ENCODE data around the gene PCMT1. TPM values are rescaled to one million over a fixed set of nuclear protein-coding genes. Genes with fewer than 3 reads are reported as not detected.
A peak's percentile ranks its signal among the peaks of the same experiment; 100 is the strongest.
"Not testable (repeated sequence)": the region's sequence is repeated elsewhere in the genome, so short reads cannot be mapped to it uniquely, and the experiment has no call there.

Gene PCMT1
- total RNA-seq, 1 donor from 2014 or later, result 44.9 TPM

DNA sequence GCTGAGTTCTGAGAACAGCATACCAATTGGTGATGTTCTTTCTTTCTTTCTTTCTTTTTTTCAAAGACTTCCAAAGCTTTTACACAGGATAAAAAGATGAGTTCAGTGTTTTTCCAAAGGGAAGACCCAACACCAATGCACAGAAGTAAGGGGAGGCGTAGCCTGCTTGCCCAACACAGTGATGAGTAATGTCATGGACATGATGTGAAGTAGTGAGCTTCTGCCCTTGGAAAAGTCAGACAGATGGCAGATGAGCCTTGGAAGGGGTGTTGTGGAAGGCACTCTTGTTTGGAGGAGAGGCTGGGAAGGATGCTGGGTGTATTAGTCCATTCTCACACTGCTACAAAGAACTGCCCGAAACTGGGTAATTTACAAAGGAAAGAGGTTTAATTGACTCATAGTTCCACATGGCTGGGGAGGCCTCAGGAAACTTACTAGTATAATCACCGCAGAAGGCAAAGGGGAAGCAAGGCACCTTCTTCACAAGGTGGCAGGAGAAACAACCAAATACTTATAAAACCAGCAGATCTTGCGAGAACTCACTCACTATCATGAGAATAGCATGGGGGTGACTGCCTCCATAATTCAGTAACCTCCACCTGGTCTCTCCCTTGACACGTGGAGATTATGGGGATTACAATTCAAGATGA lies 102.0 kb downstream of the PCMT1 start:
- H3K27ac Mint-ChIP-seq, result peak overlapping the region; percentile 42
- H3K27me3 Mint-ChIP-seq, result no peaks in the 10 kb centered on the region
- ATAC-seq (ENCODE audit: low read depth) (peak; percentile 42), DNase-seq (no peak)
- intact Hi-C loops (cut with micrococcal nuclease), result loop anchor here (1.0 kb wide), 1 partner anchor 12 kb away; no protein-coding TSS in a partner anchor
- TF ChIP-seq CTCF (IDR thresholded peaks at IDR 0.05), result no peak
- no peaks in the 10 kb centered on the region for H3K36me3 Mint-ChIP-seq (ENCODE audit: low read depth)
- H3K9me3 Mint-ChIP-seq, result peaks cover 7% of the 10 kb centered on the region
- POLR2A ChIA-PET, result no interaction called here
- CTCF ChIA-PET, result no interaction called here
- H3K4me1 Mint-ChIP-seq, result peaks cover 25% of the 10 kb centered on the region
- peak overlapping the region; percentile 44 for H3K4me3 Mint-ChIP-seq

GRCh38 chr6:149852180-149852579 lies 102.6 kb downstream of the PCMT1 start:
- ChIA-PET POLR2A (interaction anchor here (0.5 kb wide), 1 partner anchor 587 kb away, joined by 4 read pairs; no protein-coding TSS in a partner anchor), CTCF (no interaction called here)
- Mint-ChIP-seq H3K27ac (peak overlapping the region; percentile 42), H3K9me3 (peaks cover 7% of the 10 kb centered on the region), H3K4me1 (peaks cover 25% of the 10 kb centered on the region), H3K4me3 (peak overlapping the region; percentile 44), H3K36me3 (ENCODE audit: low read depth) (no peaks in the 10 kb centered on the region), H3K27me3 (no peaks in the 10 kb centered on the region)
- DNase-seq (no peak), ATAC-seq (ENCODE audit: low read depth) (peak; percentile 91)
- no peak for TF ChIP-seq CTCF (IDR thresholded peaks at IDR 0.05)
- intact Hi-C loops (cut with micrococcal nuclease), result loop anchor here (1.0 kb wide), 1 partner anchor 11 kb away; no protein-coding TSS in a partner anchor

- Mint-ChIP-seq H3K9me3 (peaks cover 7% of the 10 kb centered on the region), H3K4me3 (no peak overlapping the region), H3K4me1 (peaks cover 25% of the 10 kb centered on the region), H3K36me3 (ENCODE audit: low read depth) (no peaks in the 10 kb centered on the region), H3K27me3 (no peaks in the 10 kb centered on the region), H3K27ac (no peak overlapping the region)
- no peak for DNase-seq
- ChIA-PET POLR2A (no interaction called here), CTCF (no interaction called here)
- no peak for TF ChIP-seq CTCF (IDR thresholded peaks at IDR 0.05)
- intact Hi-C loops (cut with micrococcal nuclease), result loop anchor here (1.0 kb wide), 1 partner anchor 10 kb away; no protein-coding TSS in a partner anchor
- no peak for ATAC-seq (ENCODE audit: low read depth)
Measured at GRCh38 chr6:149852881-149853280, 103.3 kb downstream of the PCMT1 start.

GRCh38 chr6:149854017-149854416 lies 104.5 kb downstream of the PCMT1 start:
- intact Hi-C loops (cut with micrococcal nuclease); H3K36me3 Mint-ChIP-seq (ENCODE audit: low read depth); H3K27me3 Mint-ChIP-seq; DNase-seq; H3K27ac Mint-ChIP-seq; ATAC-seq (ENCODE audit: low read depth); POLR2A ChIA-PET; H3K9me3 Mint-ChIP-seq; H3K4me3 Mint-ChIP-seq: not testable (repeated sequence)
- CTCF ChIA-PET, result interaction anchor here (0.6 kb wide), 1 partner anchor 9 kb away, joined by 3 read pairs; no protein-coding TSS in a partner anchor
- H3K4me1 Mint-ChIP-seq, result peaks cover 25% of the 10 kb centered on the region

DNA sequence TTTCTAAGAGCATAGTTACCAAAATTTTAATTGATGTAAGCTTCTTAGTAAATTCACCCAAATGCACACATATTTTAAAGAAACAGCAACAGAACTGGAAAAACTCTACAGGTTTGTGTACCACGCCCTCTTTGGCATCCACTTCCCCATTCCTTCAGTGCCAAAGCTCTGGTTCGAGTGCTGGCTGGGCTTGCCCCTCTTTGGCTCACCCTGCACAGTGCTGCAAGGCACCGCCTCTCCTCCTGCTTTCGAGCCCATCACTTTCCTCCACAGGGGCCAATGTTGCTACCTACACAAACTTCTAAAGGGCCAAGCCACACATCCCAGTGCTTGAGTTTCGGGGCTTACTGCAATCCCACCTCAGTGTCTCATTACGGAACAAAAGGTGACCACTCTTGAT lies 105.0 kb downstream of the PCMT1 start:
- ATAC-seq (ENCODE audit: low read depth) (no peak), DNase-seq (no peak)
- ChIA-PET POLR2A (no interaction called here), CTCF (interaction anchor here (0.6 kb wide), 1 partner anchor 9 kb away, joined by 3 read pairs; no protein-coding TSS in a partner anchor)
- intact Hi-C loops (cut with micrococcal nuclease), result no loop called here
- H3K9me3 Mint-ChIP-seq, result peaks cover 7% of the 10 kb centered on the region
- peaks cover 25% of the 10 kb centered on the region for H3K4me1 Mint-ChIP-seq
- no peak overlapping the region for H3K4me3 Mint-ChIP-seq
- no peak overlapping the region for H3K27ac Mint-ChIP-seq
- H3K27me3 Mint-ChIP-seq, result peaks cover 3% of the 10 kb centered on the region
- no peaks in the 10 kb centered on the region for H3K36me3 Mint-ChIP-seq (ENCODE audit: low read depth)
- TF ChIP-seq CTCF (IDR thresholded peaks at IDR 0.05), result no peak

All from activated B cell treated with CpG ODN at 0.5 μM for 24 hours (primary cell).